Measurements from ENCODE around the gene PYROXD2. TPM values are rescaled to one million over a fixed set of nuclear protein-coding genes. Genes with fewer than 3 reads are reported as not detected.

PYROXD2 gene
- total and polyA plus RNA-seq, 2 of the 13 experiments (the other 11 are each of a cell fraction or from before 2014, with no cell fraction given) = 2.0 to 6.2 TPM

GRCh38 chr10:98402478-98402877 lies 12.5 kb downstream of the PYROXD2 start (continued):
- TF ChIP-seq, protein P1, sequence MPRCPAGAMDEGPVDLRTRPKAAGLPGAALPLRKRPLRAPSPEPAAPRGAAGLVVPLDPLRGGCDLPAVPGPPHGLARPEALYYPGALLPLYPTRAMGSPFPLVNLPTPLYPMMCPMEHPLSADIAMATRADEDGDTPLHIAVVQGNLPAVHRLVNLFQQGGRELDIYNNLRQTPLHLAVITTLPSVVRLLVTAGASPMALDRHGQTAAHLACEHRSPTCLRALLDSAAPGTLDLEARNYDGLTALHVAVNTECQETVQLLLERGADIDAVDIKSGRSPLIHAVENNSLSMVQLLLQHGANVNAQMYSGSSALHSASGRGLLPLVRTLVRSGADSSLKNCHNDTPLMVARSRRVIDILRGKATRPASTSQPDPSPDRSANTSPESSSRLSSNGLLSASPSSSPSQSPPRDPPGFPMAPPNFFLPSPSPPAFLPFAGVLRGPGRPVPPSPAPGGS (CRISPR knock-in tag; IDR thresholded peaks at IDR 0.05) = no peak
- TF ChIP-seq ZNF558 (CRISPR knock-in tag; IDR thresholded peaks at IDR 0.05; ENCODE audit: borderline replicate concordance) (no peak), PLRG1 (conservative IDR thresholded peaks at IDR 0.05) (no peak), MZF1 (CRISPR knock-in tag; IDR thresholded peaks at IDR 0.05; ENCODE audit: borderline replicate concordance) (no peak), THAP9 (CRISPR knock-in tag; IDR thresholded peaks at IDR 0.05; ENCODE audit: borderline replicate concordance) (no peak)
- TF ChIP-seq, protein P2, sequence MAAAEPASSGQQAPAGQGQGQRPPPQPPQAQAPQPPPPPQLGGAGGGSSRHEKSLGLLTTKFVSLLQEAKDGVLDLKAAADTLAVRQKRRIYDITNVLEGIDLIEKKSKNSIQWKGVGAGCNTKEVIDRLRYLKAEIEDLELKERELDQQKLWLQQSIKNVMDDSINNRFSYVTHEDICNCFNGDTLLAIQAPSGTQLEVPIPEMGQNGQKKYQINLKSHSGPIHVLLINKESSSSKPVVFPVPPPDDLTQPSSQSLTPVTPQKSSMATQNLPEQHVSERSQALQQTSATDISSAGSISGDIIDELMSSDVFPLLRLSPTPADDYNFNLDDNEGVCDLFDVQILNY (CRISPR knock-in tag; conservative IDR thresholded peaks at IDR 0.05) = no peak

DNA sequence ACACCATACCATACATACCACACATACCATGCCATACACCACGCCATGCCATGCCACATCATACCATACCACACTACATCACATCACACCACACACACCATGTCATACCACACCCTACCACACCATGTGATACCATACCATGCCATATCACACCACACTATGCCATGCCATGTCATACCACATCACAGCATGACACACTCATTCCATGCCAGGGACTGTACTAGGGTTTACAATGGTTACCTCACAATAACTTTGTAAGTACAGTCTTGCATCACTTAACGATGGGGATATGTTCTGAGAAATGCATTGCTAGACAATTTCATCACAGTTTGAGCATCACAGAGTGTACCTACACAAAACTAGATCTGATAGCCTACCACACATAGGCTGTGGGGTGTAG lies 14.5 kb downstream of the PYROXD2 start:
- Histone ChIP-seq H3K9me3 (ENCODE audit: low read length) (no peaks in the 10 kb centered on the region), H3K4me1 (ENCODE audit: insufficient read depth, low read length) (no peaks in the 10 kb centered on the region), H3K79me2 (ENCODE audit: insufficient read depth, low read length) (no peaks in the 10 kb centered on the region), H4K20me1 (ENCODE audit: insufficient read depth, low read length) (no peaks in the 10 kb centered on the region), H3K27ac (ENCODE audit: extremely low read length, insufficient read depth, low read length) (no peak overlapping the region), H3K4me2 (ENCODE audit: low read depth, low read length) (no peak overlapping the region), H3K27me3 (ENCODE audit: control insufficient read depth in 1 of 2, insufficient read depth in 2 of 2, low read length in 2 of 2) (no peaks in the 10 kb centered on the region; a peak in 1 of 5 replicates), H3K36me3 (replicated peaks in 1 of 2; ENCODE audit: control insufficient read depth in 1 of 2, insufficient read depth in 2 of 2, low read length in 2 of 2) (no peaks in the 10 kb centered on the region), H2AFZ (ENCODE audit: low read length) (no peak overlapping the region), H3K9ac (ENCODE audit: insufficient read depth, low read depth, low read length) (no peak overlapping the region), H3K4me3 (replicated peaks in 1 of 3; ENCODE audit: insufficient read depth in 1 of 3, low read depth in 2 of 3, low read length in 3 of 3) (no peak overlapping the region)
- ATAC-seq = no peak
- 46% methylated on average over 2 of the region's 2 CpGs for WGBS (ENCODE audit: low lambda C conversion rate)
- no peak for DNase-seq (ENCODE audit: low spot score)
- POLR2A ChIA-PET = interaction anchor here (0.7 kb wide), 1 partner anchor 15 kb away, joined by 3 read pairs; the partner anchor contains the start of gene PYROXD2
- peak; percentile 47; the same call in 1 of the 2 replicates for TF ChIP-seq CEBPB (IDR thresholded peaks at IDR 0.05; ENCODE audit: borderline replicate concordance, low read depth, low read length)
- no peak for TF ChIP-seq ZNF484 (CRISPR knock-in tag; IDR thresholded peaks at IDR 0.05; ENCODE audit: borderline replicate concordance, low read depth)
- peak; percentile 53 for TF ChIP-seq CREB1 (IDR thresholded peaks at IDR 0.05)
- no peak for TF ChIP-seq CREB1 (CRISPR knock-in tag; IDR thresholded peaks at IDR 0.05)
- intact Hi-C loops (cut with micrococcal nuclease; ENCODE audit: unreplicated experiment) (no loop called here), in situ Hi-C loops (cut with HindIII; ENCODE audit: extremely low pct_ligation_motif_present, low pct_unique_long_range_greater_than_20kb) (no loop called here)
- CTCF ChIA-PET (ENCODE audit: low intra/inter-chr PET ratio, low total read pairs) = no interaction called here
- no TSS peak for BruUV-seq (replicated peaks)
- FAIRE-seq = no peak
